ENCODE data around the gene FBN1. TPM values are rescaled to one million over a fixed set of nuclear protein-coding genes. Genes with fewer than 3 reads are reported as not detected.

The FBN1 gene
- total RNA-seq, 1 donor from 2014 or later, result 18.8 TPM

- FAIRE-seq (no peak), DNase-seq (ENCODE audit: low spot score in 2 of 2) (no peak)
Observed at GRCh38 chr15:48388016-48388851, 257.3 kb downstream of the FBN1 start.

- FAIRE-seq, result no peak
- DNase-seq (ENCODE audit: low spot score in 2 of 2), result no peak
Observed at GRCh38 chr15:48385031-48385830, 260.3 kb downstream of the FBN1 start.

- FAIRE-seq, result no peak
- DNase-seq (ENCODE audit: low spot score in 2 of 2), result no peak
Observed at GRCh38 chr15:48384616-48385015, 260.9 kb downstream of the FBN1 start.

- DNase-seq (ENCODE audit: low spot score in 2 of 2) (no peak), FAIRE-seq (no peak)
Observed at GRCh38 chr15:48383031-48383430, 262.5 kb downstream of the FBN1 start.

GRCh38 chr15:48381861-48382260 is 263.6 kb downstream of the FBN1 start:
- no peak for FAIRE-seq
- DNase-seq (ENCODE audit: low spot score in 2 of 2), result no peak

- DNase-seq (ENCODE audit: low spot score in 2 of 2) (no peak), FAIRE-seq (no peak)
Observed at GRCh38 chr15:48380198-48380597, 265.3 kb downstream of the FBN1 start.

- no peak for FAIRE-seq
- no peak for DNase-seq (ENCODE audit: low spot score in 2 of 2)
Observed at GRCh38 chr15:48375767-48376166, 269.7 kb downstream of the FBN1 start.

GRCh38 chr15:48374472-48374871 is 271.0 kb downstream of the FBN1 start:
- no peak for DNase-seq (ENCODE audit: low spot score in 2 of 2)
- FAIRE-seq, result no peak

GRCh38 chr15:48373821-48374451 is 271.6 kb downstream of the FBN1 start:
- DNase-seq (ENCODE audit: low spot score in 2 of 2), result no peak

GRCh38 chr15:48371961-48372360 is 273.5 kb downstream of the FBN1 start:
- FAIRE-seq (no peak), DNase-seq (ENCODE audit: low spot score in 2 of 2) (no peak)

More at GRCh38 chr15:48373821-48374451, 271.6 kb downstream of the FBN1 start:
- FAIRE-seq, result no peak

GRCh38 chr15:48371550-48371949 is 274.0 kb downstream of the FBN1 start:
- no peak for DNase-seq (ENCODE audit: low spot score in 2 of 2)
- no peak for FAIRE-seq

GRCh38 chr15:48370460-48370859 is 275.0 kb downstream of the FBN1 start:
- DNase-seq (ENCODE audit: low spot score in 2 of 2) (no peak), FAIRE-seq (no peak)

- FAIRE-seq (no peak), DNase-seq (ENCODE audit: low spot score in 2 of 2) (no peak)
Observed at GRCh38 chr15:48367483-48367882, 278.0 kb downstream of the FBN1 start.

- FAIRE-seq, result no peak
- no peak for DNase-seq (ENCODE audit: low spot score in 2 of 2)
Observed at GRCh38 chr15:48366584-48367312, 278.8 kb downstream of the FBN1 start.

- peak; percentile 50 for FAIRE-seq
- no peak for DNase-seq (ENCODE audit: low spot score in 2 of 2)
Observed at GRCh38 chr15:48365575-48365974, 279.9 kb downstream of the FBN1 start.

- no peak for DNase-seq (ENCODE audit: low spot score in 2 of 2)
- FAIRE-seq, result no peak
Observed at GRCh38 chr15:48363474-48363873, 282.0 kb downstream of the FBN1 start.

GRCh38 chr15:48361685-48362084 is 283.8 kb downstream of the FBN1 start:
- DNase-seq (ENCODE audit: low spot score in 2 of 2), result no peak
- FAIRE-seq, result no peak

- no peak for FAIRE-seq
- no peak for DNase-seq (ENCODE audit: low spot score in 2 of 2)
Observed at GRCh38 chr15:48360841-48361240, 284.7 kb downstream of the FBN1 start.
